Urothelium cell line (cell line): ENCODE results near the gene ARMC7.
"Not testable (repeated sequence)": the region's sequence is repeated elsewhere in the genome, so short reads cannot be mapped to it uniquely, and the experiment has no call there.

Experiments used
- DNase-seq: peaks from one replicate; pipeline ENCODE4 v3.0.0; 2011; ENCODE audit warnings: low spot score, mixed read lengths
- FAIRE-seq: peaks from 2 replicates; lab custom pipeline; 2011; peaks lifted over from hg19 to GRCh38; lab: Jason Lieb, UNC

The ARMC7 gene

GRCh38 chr17:75151930-75152329 is 42.2 kb downstream of the ARMC7 start:
- no peak for FAIRE-seq
- DNase-seq: no peak

GRCh38 chr17:75152523-75152921 is 42.8 kb downstream of the ARMC7 start:
- DNase-seq (no peak), FAIRE-seq (no peak)

- peak; percentile 60 for DNase-seq
- no peak for FAIRE-seq
These were observed 43.4 kb downstream of the ARMC7 start for GRCh38 chr17:75152922-75153779.

- FAIRE-seq: no peak
- peak; percentile 36 for DNase-seq
These were observed 44.0 kb downstream of the ARMC7 start for GRCh38 chr17:75153780-75154194.

- peak; percentile 100 for DNase-seq
- peak; percentile 74 for FAIRE-seq
These were observed 44.7 kb downstream of the ARMC7 start, which contains the start of gene JPT1 for GRCh38 chr17:75154195-75155106. Gene JPT1 (minus strand): TSS chr17:75154512. CDS start chr17:75154397, 115 bp downstream.

GRCh38 chr17:75155191-75155601 is 45.4 kb downstream of the ARMC7 start:
- FAIRE-seq (no peak), DNase-seq (no peak)

- not testable (repeated sequence) for FAIRE-seq, DNase-seq
These were observed 48.7 kb downstream of the ARMC7 start for GRCh38 chr17:75158480-75158879.

- DNase-seq: no peak
- FAIRE-seq: no peak
These were observed 49.6 kb downstream of the ARMC7 start for GRCh38 chr17:75159196-75160031.

- FAIRE-seq (no peak), DNase-seq (no peak)
These were observed 50.4 kb downstream of the ARMC7 start for GRCh38 chr17:75160211-75160610.

- FAIRE-seq: no peak
- no peak for DNase-seq
These were observed 53.3 kb downstream of the ARMC7 start for GRCh38 chr17:75163074-75163473.

- FAIRE-seq, DNase-seq: not testable (repeated sequence)
These were observed 54.8 kb downstream of the ARMC7 start for GRCh38 chr17:75164606-75165005.

- no peak for FAIRE-seq
These were observed 59.2 kb downstream of the ARMC7 start for GRCh38 chr17:75168998-75169397.

GRCh38 chr17:75173526-75173925 is 63.8 kb downstream of the ARMC7 start:
- DNase-seq (no peak), FAIRE-seq (no peak)

More at GRCh38 chr17:75168998-75169397, 59.2 kb downstream of the ARMC7 start:
- DNase-seq: no peak

- no peak for FAIRE-seq
- DNase-seq: no peak
These were observed 65.2 kb downstream of the ARMC7 start for GRCh38 chr17:75174996-75175395.

GRCh38 chr17:75176625-75177024 is 66.9 kb downstream of the ARMC7 start:
- DNase-seq (no peak), FAIRE-seq (no peak)

- FAIRE-seq (no peak), DNase-seq (no peak)
These were observed 68.7 kb downstream of the ARMC7 start for GRCh38 chr17:75178453-75178852.
